SU-DHL-6 (cell line): ENCODE data around the gene LSM7.
A peak's percentile ranks its signal among the peaks of the same experiment; 100 is the strongest.

ENCODE experiments used
- H2AFZ ChIP-seq: fragments of 200-600 bp; sonication (generic); 2 replicates; pipeline ENCODE4 v1.6.1; 2014; ENCODE audit warnings: low read depth, mild to moderate bottlenecking, moderate library complexity, mixed read lengths, antibody characterized with exemption, low read length; ENCODE audit not compliant: severe bottlenecking
- H3F3A ChIP-seq: fragments of 200-600 bp; shearing (Covaris generic); 2 replicates; pipeline ENCODE4 v1.6.0; 2016; ENCODE audit warnings: antibody characterized with exemption, mild to moderate bottlenecking; ENCODE audit not compliant: insufficient read depth
- H3K27ac ChIP-seq: fragments of 200-600 bp; sonication (generic); 2 replicates; pipeline ENCODE4 v1.5.1; 2016; ENCODE audit warnings: low read depth, mild to moderate bottlenecking, low read length, moderate library complexity, mixed read lengths
- H3K27me3 ChIP-seq: fragments of 200-600 bp; sonication (generic), shearing (Covaris generic); 2 replicates; pipeline ENCODE4 v1.6.0; 2014; ENCODE audit warnings: mild to moderate bottlenecking, low read length
- H3K36me3 ChIP-seq: fragments of 200-600 bp; sonication (generic); 2 replicates; pipeline ENCODE4 v1.6.1; 2014; ENCODE audit warnings: mild to moderate bottlenecking, low read length, mixed read lengths
- H3K4me2 ChIP-seq: fragments of 300-600, 200-600 bp; shearing (Covaris generic), sonication (generic); 2 replicates; pipeline ENCODE4 v1.6.0; 2014; ENCODE audit warnings: low read length, low read depth, mild to moderate bottlenecking; ENCODE audit not compliant: poor library complexity, severe bottlenecking
- H3K4me3 ChIP-seq: fragments of 200-600 bp; sonication (generic); 2 replicates; pipeline ENCODE4 v1.5.1; 2014; ENCODE audit warnings: antibody characterized with exemption, low read length, mild to moderate bottlenecking, mixed read lengths; ENCODE audit not compliant: insufficient read depth, poor library complexity, severe bottlenecking
- H3K79me2 ChIP-seq: fragments of 200-600 bp; sonication (generic); 2 replicates; pipeline ENCODE4 v1.6.1; 2014; ENCODE audit warnings: mild to moderate bottlenecking, low read length, moderate library complexity; ENCODE audit not compliant: insufficient read depth
- H3K9ac ChIP-seq: fragments of 200-600 bp; sonication (generic); 2 replicates; pipeline ENCODE4 v1.7.0; 2014; ENCODE audit warnings: mild to moderate bottlenecking, low read length
- H3K9me2 ChIP-seq: fragments of 200-600 bp; sonication (generic); replicated peaks from 2 replicates; pipeline ENCODE4 v1.6.1; 2014; ENCODE audit warnings: low read length; ENCODE audit not compliant: insufficient read depth
- H3K9me3 ChIP-seq: fragments of 200-600 bp; sonication (generic); 2 replicates; pipeline ENCODE4 v1.6.1; 2014; ENCODE audit warnings: low read length, mixed read lengths; ENCODE audit not compliant: insufficient read depth
- H4K20me1 ChIP-seq: fragments of 200-600 bp; sonication (generic); 2 replicates; pipeline ENCODE4 v1.6.1; 2014; ENCODE audit warnings: low read depth, mild to moderate bottlenecking, antibody characterized with exemption, low read length, moderate library complexity, mixed read lengths
- CTCF ChIP-seq: fragments of 200-600 bp; sonication (generic); IDR thresholded peaks from one replicate; pipeline ENCODE4 v1.5.1; 2017; ENCODE audit warnings: antibody characterized with exemption, mild to moderate bottlenecking, low read length, moderate library complexity; ENCODE audit not compliant: insufficient read depth, poor library complexity, severe bottlenecking
- EZH2phosphoT487 ChIP-seq: fragments of 200-600 bp; sonication (generic), shearing (Covaris generic); conservative IDR thresholded peaks from 2 replicates; pipeline ENCODE4 v1.6.1; 2018; ENCODE audit warnings: mild to moderate bottlenecking, antibody characterized with exemption, low read length, moderate library complexity, mixed read lengths

The LSM7 gene

GRCh38 chr19:2324220-2324948 is 4.0 kb downstream of the LSM7 start:
- Histone ChIP-seq H3K27me3 (no peaks in the 10 kb centered on the region), H3K9me2 (no peaks in the 10 kb centered on the region), H3F3A (peaks cover 6% of the 10 kb centered on the region; the same call in 1 of the 2 replicates), H3K9me3 (no peaks in the 10 kb centered on the region), H3K4me2 (peak overlapping the region; percentile 14), H3K36me3 (no peaks in the 10 kb centered on the region), H3K9ac (peak overlapping the region; percentile 0; the same call in 1 of the 2 replicates), H2AFZ (no peak overlapping the region), H3K4me3 (no peak overlapping the region), H4K20me1 (no peaks in the 10 kb centered on the region), H3K27ac (peak overlapping the region; percentile 29; the same call in 1 of the 2 replicates), H3K79me2 (peaks cover 33% of the 10 kb centered on the region)
- TF ChIP-seq CTCF (no peak), EZH2phosphoT487 (no peak)

DNA sequence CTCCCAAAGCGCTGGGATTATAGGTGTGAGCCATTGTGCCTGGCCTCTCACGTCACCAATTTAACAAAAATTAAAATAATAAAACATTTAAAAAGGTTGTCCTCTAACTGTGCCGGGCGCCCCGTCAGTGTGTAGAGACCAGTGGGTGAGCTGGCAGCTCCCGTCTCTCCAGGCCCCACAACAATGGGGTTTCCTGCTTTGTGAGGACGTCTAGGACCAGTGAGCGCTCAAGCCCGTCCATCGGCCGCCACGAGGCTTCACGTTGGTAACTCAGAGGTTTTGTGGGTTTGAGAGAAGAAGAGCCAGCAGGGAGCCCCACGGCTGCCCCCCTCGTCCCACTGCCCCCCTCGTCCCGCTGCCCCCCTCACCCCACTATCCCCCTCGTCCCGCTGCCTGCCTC is 4.7 kb downstream of the LSM7 start:
- Histone ChIP-seq H3K9me2 (no peaks in the 10 kb centered on the region), H3K36me3 (no peaks in the 10 kb centered on the region), H3F3A (peaks cover 6% of the 10 kb centered on the region; the same call in 1 of the 2 replicates), H3K9ac (no peak overlapping the region), H4K20me1 (no peaks in the 10 kb centered on the region), H3K27me3 (no peaks in the 10 kb centered on the region), H3K9me3 (no peaks in the 10 kb centered on the region), H3K27ac (no peak overlapping the region), H3K4me3 (no peak overlapping the region), H2AFZ (no peak overlapping the region), H3K4me2 (no peak overlapping the region), H3K79me2 (peaks cover 26% of the 10 kb centered on the region)
- TF ChIP-seq CTCF (no peak), EZH2phosphoT487 (no peak)

GRCh38 chr19:2321565-2322283 is 6.7 kb downstream of the LSM7 start:
- no peak overlapping the region for H3K4me3 ChIP-seq
- H3F3A ChIP-seq: peaks cover 5% of the 10 kb centered on the region; the same call in 1 of the 2 replicates
- no peaks in the 10 kb centered on the region for H3K36me3 ChIP-seq
- no peaks in the 10 kb centered on the region for H3K9me2 ChIP-seq
- no peak overlapping the region for H3K4me2 ChIP-seq
- no peaks in the 10 kb centered on the region for H3K27me3 ChIP-seq
- H3K79me2 ChIP-seq: peaks cover 10% of the 10 kb centered on the region
- H2AFZ ChIP-seq: no peak overlapping the region
- no peaks in the 10 kb centered on the region for H3K9me3 ChIP-seq
- H3K9ac ChIP-seq: no peak overlapping the region
- H3K27ac ChIP-seq: no peak overlapping the region
- no peaks in the 10 kb centered on the region for H4K20me1 ChIP-seq
- no peak for TF ChIP-seq CTCF
- TF ChIP-seq EZH2phosphoT487: no peak
